ENCODE data around the gene KIT. TPM values are rescaled to one million over a fixed set of nuclear protein-coding genes. Genes with fewer than 3 reads are reported as not detected.

KIT gene
- total and polyA plus RNA-seq, 4 experiments from 2014 or later, result 2.0 to 5.2 (median 2.6) TPM

DNA sequence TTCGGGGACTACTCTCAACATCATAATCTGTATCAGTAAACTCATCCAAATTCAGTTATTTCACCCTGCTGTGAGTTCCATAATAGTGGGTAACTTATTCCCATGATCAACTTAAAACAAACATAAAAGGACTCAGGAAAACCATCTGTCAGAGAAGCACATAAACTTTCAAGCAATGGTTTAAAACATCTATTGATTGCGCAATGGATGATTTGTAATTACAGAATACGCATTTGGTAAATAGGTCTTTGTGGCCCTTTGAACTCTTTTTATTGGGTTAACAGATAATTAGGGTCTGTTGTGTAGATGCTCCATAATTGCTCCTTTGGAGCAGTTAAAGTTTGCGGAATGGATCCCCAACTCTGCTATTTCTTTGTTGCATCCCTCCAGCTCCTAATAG, 115.3 kb downstream of the KIT start:
- no peak overlapping the region for H3K4me3 ChIP-seq (ENCODE audit: low read length in 2 of 2)
- no peaks in the 10 kb centered on the region for H3K9me3 ChIP-seq (ENCODE audit: control insufficient read depth in 1 of 2, low read length in 2 of 2)
- no peak for DNase-seq
- H3K27me3 ChIP-seq (ENCODE audit: insufficient read depth, low read length), result no peaks in the 10 kb centered on the region
- Mint-ChIP-seq H3K9me3 (peaks cover 0 to 1% (median 0%) of the 10 kb centered on the region in 8 donors), H3K27me3 (peaks cover 0 to 3% of the 10 kb centered on the region in 2 donors), H3K4me1 (no peaks in the 10 kb centered on the region), H3K27ac (no peak overlapping the region), H3K4me3 (no peak overlapping the region), H3K36me3 (no peaks in the 10 kb centered on the region)
- intact Hi-C loops (cut with micrococcal nuclease), result no loop called here
- POLR2A ChIA-PET (ENCODE audit: partially characterized antibody), result no interaction called here
- H3K27ac ChIP-seq (ENCODE audit: low read depth, low read length), result no peak overlapping the region
- no peaks in the 10 kb centered on the region for H3K36me3 ChIP-seq (ENCODE audit: insufficient read depth, low read length)
- CTCF ChIA-PET (ENCODE audit: partially characterized antibody), result no interaction called here
- H3K4me1 ChIP-seq (ENCODE audit: insufficient read depth, low read length), result no peaks in the 10 kb centered on the region

DNA sequence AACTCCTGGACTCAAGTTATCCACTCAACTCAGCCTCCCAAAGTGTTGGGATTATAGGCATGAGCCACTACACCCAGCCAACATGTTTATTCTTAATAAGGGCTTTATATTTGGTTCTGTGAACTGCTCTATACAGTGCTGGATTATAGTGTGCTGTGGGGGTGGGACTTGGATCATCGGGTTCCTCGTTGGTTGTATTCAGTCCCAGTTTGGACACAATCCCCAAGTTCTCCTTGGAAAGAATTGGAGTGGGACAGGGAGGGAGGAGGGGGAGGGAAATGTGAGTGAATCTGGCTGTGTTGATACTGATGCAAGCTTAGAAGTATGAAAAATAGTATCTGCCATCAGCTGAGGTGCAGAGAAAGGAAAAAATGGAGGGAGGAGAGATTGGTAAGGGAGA, 121.3 kb downstream of the KIT start:
- no peaks in the 10 kb centered on the region for H3K36me3 Mint-ChIP-seq
- H3K9me3 ChIP-seq (ENCODE audit: control insufficient read depth in 1 of 2, low read length in 2 of 2), result no peaks in the 10 kb centered on the region
- H3K4me3 ChIP-seq (ENCODE audit: low read length in 2 of 2), result no peak overlapping the region
- H3K27me3 ChIP-seq (ENCODE audit: insufficient read depth, low read length), result no peaks in the 10 kb centered on the region
- ChIA-PET POLR2A (ENCODE audit: partially characterized antibody) (no interaction called here), CTCF (ENCODE audit: partially characterized antibody) (no interaction called here)
- peaks cover 0 to 7% (median 4%) of the 10 kb centered on the region in 4 donors for H3K4me1 Mint-ChIP-seq
- no peaks in the 10 kb centered on the region for H3K36me3 ChIP-seq (ENCODE audit: insufficient read depth, low read length)
- peaks cover 0 to 2% (median 0%) of the 10 kb centered on the region in 8 donors for H3K9me3 Mint-ChIP-seq
- DNase-seq, result no peak
- intact Hi-C loops (cut with micrococcal nuclease), result no loop called here
- H3K27ac Mint-ChIP-seq, result no peak overlapping the region
- H3K27ac ChIP-seq (ENCODE audit: low read depth, low read length), result no peak overlapping the region
- H3K4me1 ChIP-seq (ENCODE audit: insufficient read depth, low read length), result no peaks in the 10 kb centered on the region
- H3K27me3 Mint-ChIP-seq, result peaks cover 0 to 5% of the 10 kb centered on the region in 2 donors
- H3K4me3 Mint-ChIP-seq, result no peak overlapping the region

DNA sequence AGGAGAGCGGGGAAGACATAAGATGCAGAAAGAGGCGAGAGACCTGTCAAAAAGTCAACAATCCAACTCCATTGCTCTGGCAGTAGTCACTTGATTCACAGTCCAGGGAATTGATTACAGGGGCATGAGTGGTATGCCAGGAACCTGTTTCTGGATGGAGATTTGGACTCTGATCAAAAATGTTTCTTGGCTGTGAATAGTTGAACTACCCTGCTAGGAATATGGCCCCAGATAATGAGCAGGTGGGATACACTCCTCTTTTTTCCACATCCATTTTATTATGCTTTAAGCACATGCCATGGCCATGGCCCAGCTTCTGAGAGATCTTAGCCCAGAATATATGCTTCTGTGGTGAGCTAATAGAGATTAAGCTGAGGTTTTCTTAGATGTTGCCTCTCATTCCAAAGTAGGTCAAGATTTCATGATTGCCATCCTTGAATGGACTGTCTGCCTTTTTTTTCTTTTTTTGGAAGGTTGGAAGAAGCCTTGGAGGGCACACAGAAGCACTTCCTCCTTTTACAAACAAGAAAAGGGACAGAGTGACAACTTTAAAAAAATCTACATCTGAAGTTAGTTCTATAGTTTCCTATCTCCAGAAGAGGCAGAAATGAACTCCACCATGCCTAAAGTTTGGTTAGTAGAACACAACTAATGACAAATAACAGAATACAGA, 121.9 kb downstream of the KIT start:
- H3K27me3 ChIP-seq (ENCODE audit: insufficient read depth, low read length), result no peaks in the 10 kb centered on the region
- H3K4me1 ChIP-seq (ENCODE audit: insufficient read depth, low read length), result no peaks in the 10 kb centered on the region
- intact Hi-C loops (cut with micrococcal nuclease), result loop anchor here (10.0 kb wide), 1 partner anchor 95 kb away; no protein-coding TSS in a partner anchor
- Mint-ChIP-seq H3K27ac (peak overlapping the region in 3 of 7 donors; percentile 1 to 73 (median 36)), H3K4me3 (no peak overlapping the region), H3K27me3 (peaks cover 0 to 2% of the 10 kb centered on the region in 2 donors), H3K4me1 (peaks cover 0 to 7% (median 4%) of the 10 kb centered on the region in 4 donors), H3K9me3 (peaks cover 0 to 2% (median 0%) of the 10 kb centered on the region in 8 donors), H3K36me3 (no peaks in the 10 kb centered on the region)
- no peak overlapping the region for H3K27ac ChIP-seq (ENCODE audit: low read depth, low read length)
- H3K36me3 ChIP-seq (ENCODE audit: insufficient read depth, low read length), result no peaks in the 10 kb centered on the region
- no peaks in the 10 kb centered on the region for H3K9me3 ChIP-seq (ENCODE audit: control insufficient read depth in 1 of 2, low read length in 2 of 2)
- ChIA-PET CTCF (ENCODE audit: partially characterized antibody) (no interaction called here), POLR2A (ENCODE audit: partially characterized antibody) (no interaction called here)
- no peak for DNase-seq
- no peak overlapping the region for H3K4me3 ChIP-seq (ENCODE audit: low read length in 2 of 2)

DNA sequence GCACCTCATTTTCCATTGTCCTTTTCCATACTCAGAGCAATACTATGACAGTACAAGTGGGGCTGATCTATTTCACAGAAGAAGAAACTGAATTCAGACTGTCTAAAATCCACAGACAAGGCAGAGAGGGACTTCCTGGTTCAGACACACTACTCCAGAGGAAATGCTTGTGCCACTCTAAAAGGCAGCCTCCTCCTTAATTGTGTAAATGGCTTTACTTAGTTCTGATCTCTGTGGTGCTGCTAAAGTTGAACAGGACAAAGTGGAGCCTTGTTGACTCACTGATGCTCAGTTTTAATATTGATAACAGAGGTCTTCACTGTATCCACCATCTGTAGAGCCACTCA, 122.4 kb downstream of the KIT start:
- intact Hi-C loops (cut with micrococcal nuclease), result loop anchor here (10.0 kb wide), 1 partner anchor 95 kb away; no protein-coding TSS in a partner anchor

DNA sequence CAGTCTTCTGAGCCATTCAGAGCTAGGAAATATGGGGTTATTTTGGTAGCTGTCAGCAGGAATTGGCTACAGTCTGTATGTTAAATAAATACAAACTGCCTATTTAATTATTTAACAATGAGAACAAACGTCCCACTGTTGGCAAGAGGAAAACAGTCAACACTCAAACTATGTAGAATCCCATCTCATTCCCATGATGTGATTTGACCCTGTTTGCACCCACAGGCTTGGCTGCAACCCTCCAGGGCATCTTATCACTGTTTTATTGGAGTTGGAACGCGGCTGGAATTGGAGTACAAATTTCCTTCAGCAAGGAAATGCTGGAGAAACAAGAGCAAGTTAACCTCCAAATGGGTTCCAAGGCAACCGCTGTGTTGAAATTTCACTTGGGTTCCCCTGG, 124.0 kb downstream of the KIT start:
- peaks cover 0 to 2% (median 0%) of the 10 kb centered on the region in 8 donors for H3K9me3 Mint-ChIP-seq
- CTCF ChIA-PET (ENCODE audit: partially characterized antibody), result no interaction called here
- H3K36me3 Mint-ChIP-seq, result no peaks in the 10 kb centered on the region

More for the DNA sequence above, 122.4 kb downstream of the KIT start:
- H3K27ac Mint-ChIP-seq, result peak overlapping the region in 4 of 7 donors; percentile 1 to 73 (median 26)
- DNase-seq, result no peak
- Histone ChIP-seq H3K9me3 (ENCODE audit: control insufficient read depth in 1 of 2, low read length in 2 of 2) (no peaks in the 10 kb centered on the region), H3K27ac (ENCODE audit: low read depth, low read length) (no peak overlapping the region), H3K4me3 (ENCODE audit: low read length in 2 of 2) (no peak overlapping the region), H3K27me3 (ENCODE audit: insufficient read depth, low read length) (no peaks in the 10 kb centered on the region), H3K4me1 (ENCODE audit: insufficient read depth, low read length) (no peaks in the 10 kb centered on the region), H3K36me3 (ENCODE audit: insufficient read depth, low read length) (no peaks in the 10 kb centered on the region)
- H3K27me3 Mint-ChIP-seq, result peaks cover 0 to 2% of the 10 kb centered on the region in 2 donors
- H3K4me3 Mint-ChIP-seq, result no peak overlapping the region
- CTCF ChIA-PET (ENCODE audit: partially characterized antibody), result no interaction called here
- H3K36me3 Mint-ChIP-seq, result no peaks in the 10 kb centered on the region
- POLR2A ChIA-PET (ENCODE audit: partially characterized antibody), result no interaction called here
- H3K9me3 Mint-ChIP-seq, result peaks cover 0 to 2% (median 0%) of the 10 kb centered on the region in 8 donors
- H3K4me1 Mint-ChIP-seq, result peaks cover 0 to 7% (median 4%) of the 10 kb centered on the region in 4 donors

DNA sequence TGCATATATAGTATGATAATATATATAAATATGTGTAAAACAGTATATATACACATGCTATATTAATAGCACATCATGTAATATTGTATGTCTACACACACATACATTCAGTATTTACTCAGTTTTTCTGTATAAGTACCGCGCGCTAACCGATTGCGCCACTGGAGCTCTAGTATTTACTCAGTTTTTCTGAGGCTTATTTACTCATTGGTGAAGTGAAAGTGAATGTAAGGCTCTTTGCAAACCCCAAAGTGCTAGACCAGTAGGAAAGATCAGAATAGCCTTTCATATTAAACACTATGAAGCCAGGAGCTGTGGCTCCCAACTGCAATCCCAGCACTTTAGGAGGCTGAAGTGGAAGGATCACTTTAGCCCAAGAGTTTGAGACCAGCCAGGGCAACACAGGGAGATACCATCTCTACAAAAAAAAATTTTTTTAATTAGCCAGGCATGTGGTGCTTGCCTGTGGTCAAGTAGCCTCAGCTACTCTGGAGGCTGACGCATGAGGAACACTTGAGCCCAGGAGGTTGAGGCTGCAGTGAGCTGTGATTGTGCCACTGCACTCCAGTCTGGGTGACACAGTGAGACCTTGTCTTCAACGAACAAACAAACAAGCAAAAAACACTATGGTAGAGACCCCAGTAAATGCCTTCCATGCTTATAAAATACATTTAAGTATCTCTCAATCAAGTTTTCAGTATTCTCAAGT, 125.8 kb downstream of the KIT start:
- CTCF ChIA-PET (ENCODE audit: partially characterized antibody), result no interaction called here
- no peak overlapping the region for H3K4me3 Mint-ChIP-seq
- Histone ChIP-seq H3K4me1 (ENCODE audit: insufficient read depth, low read length) (no peaks in the 10 kb centered on the region), H3K9me3 (ENCODE audit: control insufficient read depth in 1 of 2, low read length in 2 of 2) (no peaks in the 10 kb centered on the region), H3K27ac (ENCODE audit: low read depth, low read length) (no peak overlapping the region), H3K4me3 (ENCODE audit: low read length in 2 of 2) (no peak overlapping the region), H3K27me3 (ENCODE audit: insufficient read depth, low read length) (no peaks in the 10 kb centered on the region), H3K36me3 (ENCODE audit: insufficient read depth, low read length) (no peaks in the 10 kb centered on the region)
- H3K4me1 Mint-ChIP-seq, result peaks cover 0 to 7% (median 4%) of the 10 kb centered on the region in 4 donors
- DNase-seq, result no peak
- peaks cover 0 to under 1% (median 0%) of the 10 kb centered on the region in 8 donors for H3K9me3 Mint-ChIP-seq
- no peak overlapping the region for H3K27ac Mint-ChIP-seq
- no peaks in the 10 kb centered on the region for H3K27me3 Mint-ChIP-seq
- no peaks in the 10 kb centered on the region for H3K36me3 Mint-ChIP-seq
- intact Hi-C loops (cut with micrococcal nuclease), result loop anchor here (10.0 kb wide), 1 partner anchor 91 kb away; no protein-coding TSS in a partner anchor
- POLR2A ChIA-PET (ENCODE audit: partially characterized antibody), result no interaction called here

More for the DNA sequence above, 124.0 kb downstream of the KIT start:
- Histone ChIP-seq H3K4me3 (ENCODE audit: low read length in 2 of 2) (no peak overlapping the region), H3K4me1 (ENCODE audit: insufficient read depth, low read length) (no peaks in the 10 kb centered on the region), H3K27me3 (ENCODE audit: insufficient read depth, low read length) (no peaks in the 10 kb centered on the region), H3K9me3 (ENCODE audit: control insufficient read depth in 1 of 2, low read length in 2 of 2) (no peaks in the 10 kb centered on the region), H3K36me3 (ENCODE audit: insufficient read depth, low read length) (no peaks in the 10 kb centered on the region), H3K27ac (ENCODE audit: low read depth, low read length) (no peak overlapping the region)
- peaks cover 0 to 2% of the 10 kb centered on the region in 2 donors for H3K27me3 Mint-ChIP-seq
- DNase-seq, result no peak
- no peak overlapping the region for H3K4me3 Mint-ChIP-seq
- POLR2A ChIA-PET (ENCODE audit: partially characterized antibody), result no interaction called here
- H3K27ac Mint-ChIP-seq, result no peak overlapping the region
- H3K4me1 Mint-ChIP-seq, result peaks cover 0 to 7% (median 4%) of the 10 kb centered on the region in 4 donors
- intact Hi-C loops (cut with micrococcal nuclease), result loop anchor here (10.0 kb wide), 1 partner anchor 93 kb away; no protein-coding TSS in a partner anchor

DNA sequence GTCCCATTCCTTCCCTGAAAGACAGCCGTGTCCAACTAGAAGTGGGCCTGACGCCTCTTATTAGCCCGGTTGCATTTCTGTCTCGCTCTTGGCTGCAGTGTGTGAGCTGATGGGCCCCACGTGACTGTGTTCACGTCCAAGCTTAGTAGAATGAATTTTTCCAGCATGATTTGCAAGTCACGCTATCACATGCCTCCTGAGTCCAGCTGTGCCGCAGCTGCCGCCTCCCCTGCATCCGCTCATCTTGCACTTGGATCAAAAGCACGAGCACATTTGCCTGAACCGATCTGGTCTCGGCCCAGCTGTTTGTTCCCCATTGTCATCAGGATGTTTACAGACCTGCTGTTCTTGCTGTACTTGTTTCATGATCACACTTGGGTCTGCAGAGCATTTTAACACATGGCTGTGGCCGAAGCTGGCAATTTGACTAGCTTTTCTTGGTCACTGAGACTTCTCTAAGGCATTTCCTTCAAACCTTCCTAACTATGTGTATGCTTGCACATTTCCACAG, 126.5 kb downstream of the KIT start:
- H3K9me3 ChIP-seq (ENCODE audit: control insufficient read depth in 1 of 2, low read length in 2 of 2), result no peaks in the 10 kb centered on the region
- no peaks in the 10 kb centered on the region for H3K36me3 ChIP-seq (ENCODE audit: insufficient read depth, low read length)
- H3K27ac ChIP-seq (ENCODE audit: low read depth, low read length), result no peak overlapping the region
- intact Hi-C loops (cut with micrococcal nuclease), result loop anchor here (10.0 kb wide), 1 partner anchor 91 kb away; no protein-coding TSS in a partner anchor
- CTCF ChIA-PET (ENCODE audit: partially characterized antibody), result no interaction called here
- Mint-ChIP-seq H3K27me3 (no peaks in the 10 kb centered on the region), H3K9me3 (no peaks in the 10 kb centered on the region), H3K27ac (peak overlapping the region in 1 of 7 donors; percentile 13), H3K36me3 (no peaks in the 10 kb centered on the region), H3K4me3 (no peak overlapping the region), H3K4me1 (peaks cover 0 to 7% (median 4%) of the 10 kb centered on the region in 4 donors)
- H3K4me1 ChIP-seq (ENCODE audit: insufficient read depth, low read length), result no peaks in the 10 kb centered on the region
- POLR2A ChIA-PET (ENCODE audit: partially characterized antibody), result no interaction called here
- no peak for DNase-seq
- no peaks in the 10 kb centered on the region for H3K27me3 ChIP-seq (ENCODE audit: insufficient read depth, low read length)
- H3K4me3 ChIP-seq (ENCODE audit: low read length in 2 of 2), result no peak overlapping the region
